NCI-H2227 (cell line): Measurements from ENCODE around the gene PARP3.

ENCODE experiments used
- DNase-seq: peaks from one replicate; lab custom pipeline; 2025; ENCODE audit not compliant: unreplicated experiment; lab: John Stamatoyannopoulos, UW

PARP3 gene

DNA sequence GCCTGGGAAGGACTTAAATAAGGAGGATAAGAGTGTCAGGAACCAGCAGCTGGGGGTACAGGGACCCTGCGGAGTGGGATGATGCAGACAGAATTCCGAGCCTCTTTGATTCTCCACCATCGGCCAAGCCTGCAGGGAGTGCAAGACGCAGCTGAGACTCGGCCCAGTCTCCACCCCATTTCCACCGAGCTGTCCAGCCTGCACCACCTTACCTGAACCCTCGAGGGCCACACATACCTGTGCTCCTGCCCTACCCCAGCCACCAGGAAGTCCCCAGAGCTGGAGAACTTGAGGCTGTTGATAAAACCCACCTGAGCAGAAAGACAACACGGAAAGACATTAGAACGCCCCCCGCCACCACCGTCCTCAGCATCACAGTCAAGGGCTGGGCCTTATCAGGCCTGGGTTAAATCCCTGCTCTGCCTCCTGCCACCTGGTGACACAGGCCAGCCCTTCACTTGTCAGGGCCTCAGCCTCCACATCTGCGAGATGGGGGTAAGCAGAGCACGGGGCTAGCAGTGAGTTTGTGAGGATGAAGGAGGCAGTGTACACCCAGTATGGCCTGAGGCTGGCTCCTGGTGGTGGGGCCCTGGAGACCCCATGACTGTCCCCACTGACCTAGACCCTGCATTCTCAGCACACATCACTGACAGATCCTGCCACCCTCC lies 8.6 kb upstream of the PARP3 start:
- DNase-seq: no peak

DNA sequence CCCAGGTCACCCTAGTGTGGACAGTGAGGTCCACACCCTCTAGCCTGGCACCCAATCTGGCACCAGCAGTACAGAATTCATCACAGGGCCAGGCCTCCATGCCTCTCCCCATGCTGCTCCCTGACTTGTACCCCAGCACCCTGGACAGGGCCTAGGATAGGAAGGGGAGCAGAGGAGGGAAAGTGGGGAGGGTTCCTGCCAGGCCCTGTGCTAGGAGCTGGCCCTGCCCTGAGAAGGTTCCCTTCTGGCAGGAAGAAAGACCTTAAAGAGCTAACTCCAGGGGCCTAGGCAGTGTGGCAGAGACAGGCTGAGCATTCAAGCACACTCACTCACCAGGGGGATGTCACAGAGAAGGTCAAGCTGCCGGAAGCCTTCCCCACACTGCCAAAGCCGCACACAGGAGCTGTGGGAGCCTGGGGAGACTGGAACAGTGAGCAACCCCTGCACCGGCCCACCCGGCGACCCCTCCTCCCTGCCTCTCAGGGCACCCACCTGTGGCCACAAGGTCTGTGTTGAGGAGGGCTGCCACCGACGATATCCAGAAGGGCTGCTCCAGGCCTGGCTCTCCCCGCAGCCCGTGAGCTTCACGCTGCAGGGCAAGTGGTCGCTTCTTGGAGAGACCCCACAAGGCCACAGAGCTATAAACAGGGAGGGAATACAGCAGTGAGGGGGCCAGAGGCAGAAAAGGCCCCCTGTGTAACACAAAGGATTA lies 7.9 kb upstream of the PARP3 start:
- DNase-seq: no peak

DNA sequence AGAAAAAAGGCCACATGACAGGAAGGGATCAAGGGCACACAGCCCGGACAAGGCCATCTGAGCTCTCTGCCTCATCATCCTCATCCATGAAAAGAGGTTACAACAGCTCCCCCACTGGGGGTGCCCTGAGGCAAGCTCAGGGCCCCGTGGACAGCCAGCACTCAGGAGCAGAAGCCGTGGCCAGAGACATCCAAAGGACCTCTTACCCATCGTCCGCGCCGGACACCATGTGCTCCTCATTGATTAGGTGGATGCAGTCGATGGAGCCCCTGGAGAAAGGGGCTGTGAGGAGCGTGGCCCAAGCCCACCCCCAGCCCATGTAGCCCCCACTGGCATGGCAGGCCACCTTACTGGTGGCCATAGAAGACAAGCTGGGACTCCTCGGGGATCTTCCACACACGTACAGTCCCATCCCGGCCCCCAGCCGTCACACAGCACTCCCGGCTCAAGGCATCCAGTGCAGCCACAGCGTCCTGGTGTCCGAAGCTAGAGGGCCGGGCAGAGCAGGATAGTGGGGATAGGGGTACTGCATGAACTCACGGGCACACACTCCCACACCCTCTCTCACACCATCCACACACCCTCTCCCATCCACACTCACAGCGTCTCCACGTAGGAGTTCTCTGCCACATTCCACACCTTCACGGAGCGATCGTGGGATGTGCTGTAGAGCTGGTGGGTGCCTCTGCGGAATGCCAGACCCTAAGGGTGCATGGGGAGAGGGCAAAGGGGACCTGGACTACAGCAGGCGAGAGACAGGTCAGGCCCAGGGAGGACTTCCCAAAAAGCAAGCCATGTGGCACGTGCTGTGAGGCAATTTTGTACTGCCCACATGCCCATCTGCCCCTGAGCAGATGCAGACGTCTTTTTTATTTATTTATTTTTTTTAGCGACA lies 6.9 kb upstream of the PARP3 start:
- no peak for DNase-seq

DNA sequence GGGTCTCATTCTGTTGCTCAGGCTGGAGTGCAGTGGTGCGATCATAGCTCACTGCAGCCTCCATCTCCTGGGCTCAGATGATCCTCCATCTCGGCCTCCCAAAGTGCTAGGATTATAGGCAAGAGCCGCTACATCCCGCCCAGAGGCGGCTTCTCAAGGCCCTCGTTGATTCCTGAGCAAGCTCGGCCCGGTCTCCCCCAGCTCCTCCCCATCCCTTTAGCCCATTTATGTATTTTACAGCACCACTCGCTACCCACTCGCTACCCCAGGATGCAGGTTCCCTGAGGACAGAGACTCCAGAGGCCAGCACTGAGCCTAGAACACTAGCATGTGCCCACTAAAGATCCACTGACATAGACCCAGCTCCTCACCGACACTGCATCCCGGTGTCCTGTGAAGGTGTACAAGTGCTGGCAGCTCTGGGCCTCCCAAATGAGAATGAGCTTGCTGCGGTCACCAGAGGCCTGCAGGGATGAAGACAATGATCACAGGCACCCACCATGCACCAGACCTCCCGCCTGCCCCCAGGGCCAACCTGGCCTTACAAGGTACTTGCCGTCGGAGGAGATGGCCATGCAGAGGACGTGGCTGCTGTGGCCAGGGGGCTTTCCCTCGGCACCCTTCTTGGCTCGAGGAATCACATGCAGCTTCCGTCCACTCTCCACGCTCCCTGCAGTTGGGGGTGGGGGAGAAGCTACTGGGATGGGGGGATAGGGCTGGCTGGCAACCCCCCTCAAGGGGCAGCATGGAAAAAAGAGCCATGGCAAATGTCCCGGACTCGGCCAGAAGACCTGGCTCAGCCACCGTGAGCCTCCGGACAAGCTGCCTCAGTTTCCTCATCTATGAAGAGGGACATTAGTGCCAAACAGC lies 6.0 kb upstream of the PARP3 start:
- no peak for DNase-seq

DNA sequence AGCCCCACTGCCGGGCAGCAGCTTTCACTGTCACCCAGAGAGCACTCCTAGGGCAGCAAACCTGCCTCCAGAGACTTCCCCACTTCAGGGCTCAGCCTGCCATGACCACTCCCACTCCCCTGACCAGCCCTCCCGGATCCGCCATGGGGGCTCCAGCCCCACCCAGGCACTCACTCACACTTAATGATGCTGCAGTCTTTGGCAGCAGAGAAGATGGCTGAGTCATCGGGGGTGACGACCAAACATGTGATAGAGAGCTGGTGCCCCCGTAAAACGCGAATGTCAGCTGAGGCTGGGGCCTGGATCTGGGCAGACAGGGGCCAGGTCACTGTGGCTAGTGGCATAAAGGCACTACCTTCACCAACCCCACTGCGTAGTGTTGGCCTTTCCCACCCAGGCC lies 5.1 kb upstream of the PARP3 start:
- DNase-seq: no peak

DNA sequence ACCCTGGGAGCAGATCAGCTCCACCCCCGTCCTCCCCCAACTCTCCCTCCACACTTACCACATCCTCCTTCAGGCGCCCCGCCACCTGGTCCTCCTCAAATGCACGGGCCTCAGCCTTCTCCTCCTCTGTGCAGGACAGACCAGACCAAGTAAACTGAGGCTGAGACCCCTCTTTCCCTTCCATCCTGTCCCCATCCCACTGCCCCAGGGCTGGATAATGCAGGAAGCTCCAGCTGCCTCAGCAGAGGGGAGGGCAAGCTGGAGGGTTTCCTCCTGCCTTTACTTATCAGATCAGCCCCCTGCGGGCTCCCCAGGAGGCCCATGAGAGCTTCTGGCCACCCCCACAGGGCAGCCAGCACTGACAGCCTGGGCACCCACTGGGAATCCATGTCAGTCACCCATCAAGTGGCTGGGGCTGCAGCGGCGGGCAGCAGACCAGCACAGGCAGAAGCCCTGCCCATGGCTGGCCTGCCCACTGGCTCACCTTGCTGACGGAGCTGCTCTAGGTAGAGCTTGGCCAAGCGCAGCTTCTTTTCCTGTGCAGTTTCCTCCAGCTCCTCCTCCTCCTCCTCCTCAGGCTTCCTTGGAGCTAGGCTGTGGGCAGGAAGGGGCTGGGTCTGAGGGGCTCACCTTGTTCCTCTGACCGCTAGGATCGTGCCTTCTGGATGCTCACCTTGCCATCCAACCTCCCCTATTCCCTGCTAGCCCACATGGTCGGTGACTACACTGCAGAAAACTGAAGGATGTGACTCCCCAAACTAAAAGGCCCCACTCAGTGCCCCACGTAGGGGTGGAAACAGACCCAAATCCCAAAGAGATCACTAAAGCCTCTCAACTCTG lies 4.3 kb upstream of the PARP3 start:
- no peak for DNase-seq

DNA sequence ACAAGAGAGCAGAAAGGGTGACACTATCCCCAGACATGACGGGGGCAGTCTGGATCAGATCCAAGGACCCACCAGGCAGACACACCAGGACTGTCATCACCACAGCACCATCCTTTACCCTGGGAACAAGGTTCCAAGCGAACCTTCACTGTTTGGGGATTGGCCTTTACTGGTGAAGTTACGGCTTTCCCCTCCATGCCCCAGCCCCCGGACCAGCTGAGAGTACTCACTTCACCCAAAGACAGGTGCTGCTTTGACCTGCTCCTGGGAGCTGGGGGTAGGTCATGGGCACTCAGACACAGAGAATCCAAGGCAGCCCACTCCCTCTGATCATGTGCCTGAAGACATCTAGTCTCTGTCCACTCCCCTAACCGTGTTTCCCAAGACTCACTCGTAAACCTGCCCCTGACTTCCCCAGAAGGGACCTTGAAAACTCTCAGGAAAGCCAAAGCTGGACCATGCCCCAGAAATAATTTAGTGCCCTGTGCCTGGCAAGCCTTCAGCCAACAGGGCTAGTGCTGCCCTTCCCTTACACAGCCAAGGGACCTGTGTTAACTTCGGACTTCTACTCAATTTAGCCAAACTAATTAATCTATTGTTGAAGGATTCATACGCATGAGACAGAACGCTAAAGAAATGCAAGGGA lies 3.3 kb upstream of the PARP3 start:
- DNase-seq: no peak

DNA sequence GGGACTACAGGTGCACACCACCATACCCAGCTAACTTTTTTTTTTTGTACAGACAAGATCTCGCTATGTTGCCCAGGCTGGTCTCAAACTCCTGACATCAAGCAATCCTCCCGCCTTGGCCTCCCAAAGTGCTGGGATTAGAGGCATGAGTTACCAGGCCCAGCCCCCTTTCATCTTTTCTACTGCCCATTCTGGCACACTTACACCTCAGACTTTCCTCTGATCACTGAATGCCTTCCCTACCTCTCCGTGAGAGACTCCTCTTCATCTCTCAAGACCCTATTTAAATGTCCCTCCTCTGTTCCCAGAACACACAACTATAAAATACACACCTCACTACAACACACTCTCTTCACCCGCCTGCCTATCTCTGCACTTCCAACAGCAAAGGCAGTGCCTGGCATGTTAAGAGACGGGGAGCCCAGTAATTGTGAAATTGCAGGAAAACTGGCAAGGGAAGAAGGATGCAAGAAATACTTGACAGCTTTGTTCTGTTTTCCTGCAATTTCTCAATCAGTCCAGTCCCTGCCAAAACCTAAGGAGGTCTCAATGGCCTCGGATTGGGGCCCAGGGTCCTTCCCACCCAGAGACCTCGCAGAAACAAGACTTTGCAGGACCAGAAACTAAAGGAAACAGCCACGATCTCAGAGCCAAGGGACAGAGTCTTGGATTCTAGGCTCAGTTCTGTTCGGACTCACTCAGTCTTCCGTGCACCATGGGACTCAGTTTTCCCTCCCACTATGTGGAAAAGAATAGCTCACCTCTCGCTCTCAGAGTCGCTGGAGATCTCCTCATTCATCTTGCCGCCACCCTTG lies 1.3 kb upstream of the PARP3 start:
- no peak for DNase-seq

DNA sequence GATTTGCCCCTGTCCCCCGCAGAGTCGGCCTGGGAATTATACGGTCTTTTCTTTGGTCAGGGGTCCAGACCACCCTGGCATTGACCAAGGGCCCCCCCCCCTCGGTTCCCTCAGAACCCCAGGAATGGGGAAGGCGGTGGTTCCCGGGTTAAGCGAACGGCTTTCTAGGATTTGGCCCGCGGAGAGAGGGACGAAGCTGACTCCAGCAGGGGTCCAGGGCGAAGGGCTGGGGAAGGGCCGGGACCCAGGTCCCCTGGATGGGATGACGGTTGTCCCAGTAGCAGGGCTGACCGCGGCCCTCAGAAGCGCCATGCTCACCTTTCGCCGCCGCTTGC lies 733 bp upstream of the PARP3 start:
- DNase-seq: no peak

DNA sequence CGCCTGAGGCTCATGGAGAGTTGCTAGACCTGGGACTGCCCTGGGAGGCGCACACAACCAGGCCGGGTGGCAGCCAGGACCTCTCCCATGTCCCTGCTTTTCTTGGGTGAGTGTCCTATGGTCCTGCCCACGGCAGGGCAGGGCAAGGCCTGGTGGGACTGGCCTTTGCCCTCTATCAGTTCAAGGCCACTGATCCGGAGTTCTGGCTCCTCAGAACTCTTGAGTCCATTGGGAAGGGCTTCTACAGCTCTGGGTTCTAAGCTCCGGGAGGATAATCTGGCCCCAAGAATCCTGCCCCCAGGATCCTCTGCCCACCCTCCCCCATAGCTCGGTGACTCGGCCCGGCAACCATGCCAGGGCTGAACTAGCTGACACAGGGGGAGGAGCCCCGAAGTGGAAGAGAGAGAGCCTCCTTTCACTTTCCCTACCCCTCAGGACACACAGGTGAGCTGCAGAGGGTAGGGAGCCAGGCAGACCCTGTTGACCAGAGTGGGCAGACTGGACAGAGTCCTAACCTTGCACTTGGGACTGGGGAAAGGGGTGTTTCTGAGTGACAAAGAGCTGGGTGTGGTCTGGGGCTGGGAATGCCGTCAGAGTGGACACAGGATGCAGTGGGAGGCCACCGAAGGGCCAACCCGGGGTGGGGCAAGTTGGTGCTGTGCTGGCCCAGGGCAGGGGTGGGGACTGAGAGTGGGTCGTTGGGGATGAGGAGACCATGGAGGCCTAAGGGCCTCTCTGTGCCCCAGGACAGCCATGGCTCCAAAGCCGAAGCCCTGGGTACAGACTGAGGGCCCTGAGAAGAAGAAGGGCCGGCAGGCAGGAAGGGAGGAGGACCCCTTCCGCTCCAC lies 664 bp downstream of the PARP3 start:
- DNase-seq: no peak

DNA sequence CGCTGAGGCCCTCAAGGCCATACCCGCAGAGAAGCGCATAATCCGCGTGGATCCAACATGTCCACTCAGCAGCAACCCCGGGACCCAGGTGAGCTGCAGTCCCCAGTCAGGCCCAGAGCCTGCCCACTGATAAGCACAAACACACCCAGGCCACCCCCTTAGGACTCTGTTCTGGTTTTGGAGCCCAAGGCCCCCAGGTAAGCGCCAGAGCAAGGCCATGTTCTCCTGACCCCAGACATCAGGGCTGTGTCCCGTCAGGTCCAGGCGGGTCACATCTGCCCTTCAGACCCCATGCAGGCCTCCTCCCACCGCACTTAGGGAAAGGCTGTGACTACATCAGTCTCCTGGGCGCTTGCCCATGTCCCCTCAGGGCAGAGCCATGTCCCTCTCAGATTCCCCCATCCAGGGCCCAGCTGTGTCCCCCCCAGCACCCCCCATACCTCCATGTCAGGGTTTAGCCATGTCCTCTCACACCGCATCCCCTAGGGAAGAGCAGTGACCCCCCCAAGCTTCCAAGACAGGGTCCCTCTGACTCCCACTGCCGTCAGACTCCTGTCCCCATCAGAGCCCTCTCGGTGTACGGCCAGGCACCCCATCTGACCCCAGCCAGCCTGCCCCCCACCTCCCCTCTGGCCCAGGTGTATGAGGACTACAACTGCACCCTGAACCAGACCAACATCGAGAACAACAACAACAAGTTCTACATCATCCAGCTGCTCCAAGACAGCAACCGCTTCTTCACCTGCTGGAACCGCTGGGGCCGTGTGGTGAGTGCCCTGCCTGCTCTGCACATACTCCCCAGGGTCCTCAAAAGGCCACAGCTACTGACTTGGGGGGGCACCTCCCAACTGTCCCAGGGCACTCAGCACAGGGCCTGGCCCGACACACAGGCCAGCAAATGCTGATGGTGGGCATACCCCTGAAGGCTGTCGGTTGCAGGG lies 1.6 kb downstream of the PARP3 start:
- DNase-seq: no peak

DNA sequence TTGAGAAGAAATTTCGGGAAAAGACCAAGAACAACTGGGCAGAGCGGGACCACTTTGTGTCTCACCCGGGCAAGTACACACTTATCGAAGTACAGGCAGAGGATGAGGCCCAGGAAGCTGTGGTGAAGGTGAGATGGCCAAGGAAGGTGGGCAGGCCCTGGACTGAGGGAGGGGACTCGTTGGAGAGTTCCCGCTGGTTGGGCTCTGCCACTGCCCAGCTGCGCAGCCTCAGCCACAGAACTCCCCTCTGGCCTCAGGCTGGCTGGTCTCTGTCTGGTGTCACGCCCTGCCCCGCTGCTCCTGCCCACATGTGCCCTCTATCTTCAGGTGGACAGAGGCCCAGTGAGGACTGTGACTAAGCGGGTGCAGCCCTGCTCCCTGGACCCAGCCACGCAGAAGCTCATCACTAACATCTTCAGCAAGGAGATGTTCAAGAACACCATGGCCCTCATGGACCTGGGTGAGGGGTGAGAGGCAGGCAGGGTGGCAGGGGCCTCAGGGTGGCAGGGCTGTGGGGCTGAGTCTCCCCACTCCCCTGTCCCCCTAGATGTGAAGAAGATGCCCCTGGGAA lies 2.4 kb downstream of the PARP3 start:
- DNase-seq: no peak

DNA sequence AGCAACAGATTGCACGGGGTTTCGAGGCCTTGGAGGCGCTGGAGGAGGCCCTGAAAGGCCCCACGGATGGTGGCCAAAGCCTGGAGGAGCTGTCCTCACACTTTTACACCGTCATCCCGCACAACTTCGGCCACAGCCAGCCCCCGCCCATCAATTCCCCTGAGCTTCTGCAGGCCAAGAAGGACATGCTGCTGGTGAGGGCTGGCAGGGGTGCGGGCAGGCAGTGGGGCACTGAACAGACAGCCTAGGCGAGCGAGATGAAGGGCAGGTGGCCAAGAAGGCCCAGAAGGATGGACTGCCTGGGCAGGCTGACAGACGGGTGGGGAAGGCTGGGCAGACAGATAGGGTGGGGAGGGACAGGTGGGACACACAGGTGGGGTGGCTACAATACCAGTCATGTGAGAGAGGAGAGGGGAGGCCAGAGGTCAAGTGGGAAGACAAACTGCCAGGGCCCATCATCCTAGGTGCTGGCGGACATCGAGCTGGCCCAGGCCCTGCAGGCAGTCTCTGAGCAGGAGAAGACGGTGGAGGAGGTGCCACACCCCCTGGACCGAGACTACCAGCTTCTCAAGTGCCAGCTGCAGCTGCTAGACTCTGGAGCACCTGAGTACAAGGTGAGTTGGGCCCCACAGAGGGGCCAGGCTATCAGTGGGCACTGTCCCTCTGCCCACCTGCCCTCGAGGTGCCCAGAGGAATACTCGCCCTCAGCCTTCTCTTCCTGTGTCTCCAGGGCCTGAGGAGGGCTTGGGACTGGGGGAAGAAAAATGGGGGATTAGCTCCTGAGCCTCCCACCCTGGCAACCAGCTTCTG lies 3.1 kb downstream of the PARP3 start:
- DNase-seq: no peak

DNA sequence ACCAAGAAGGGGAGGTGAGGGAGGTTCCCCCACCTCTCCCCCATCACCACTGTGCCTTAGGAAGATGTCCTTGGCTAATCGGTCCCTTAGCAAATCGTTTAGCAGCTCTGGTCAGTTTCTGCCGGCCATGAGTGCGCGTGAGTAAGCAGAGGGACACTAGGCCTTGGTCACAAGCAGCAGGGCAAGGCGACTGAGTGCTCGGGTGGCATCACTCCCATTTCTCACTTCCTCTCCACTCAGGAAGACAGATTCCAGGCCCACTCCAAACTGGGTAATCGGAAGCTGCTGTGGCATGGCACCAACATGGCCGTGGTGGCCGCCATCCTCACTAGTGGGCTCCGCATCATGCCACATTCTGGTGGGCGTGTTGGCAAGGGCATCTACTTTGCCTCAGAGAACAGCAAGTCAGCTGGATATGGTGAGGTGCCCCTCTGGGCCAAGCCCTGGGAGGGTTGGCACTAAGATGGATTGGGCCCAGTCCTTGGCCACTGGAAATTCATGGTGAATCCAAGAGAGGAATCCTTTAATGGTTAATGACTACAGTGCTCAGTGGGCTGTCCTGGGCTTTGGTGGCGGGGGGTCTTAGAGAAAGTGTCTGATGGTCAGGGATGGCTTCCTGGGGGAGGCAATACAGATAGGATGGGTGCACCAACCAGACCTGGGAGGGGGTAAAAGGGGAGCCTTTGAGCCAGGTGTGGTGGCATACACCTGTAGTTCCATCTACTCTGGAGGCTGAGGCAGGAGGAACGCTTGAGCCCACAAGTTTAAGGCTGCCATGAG lies 4.0 kb downstream of the PARP3 start:
- no peak for DNase-seq

DNA sequence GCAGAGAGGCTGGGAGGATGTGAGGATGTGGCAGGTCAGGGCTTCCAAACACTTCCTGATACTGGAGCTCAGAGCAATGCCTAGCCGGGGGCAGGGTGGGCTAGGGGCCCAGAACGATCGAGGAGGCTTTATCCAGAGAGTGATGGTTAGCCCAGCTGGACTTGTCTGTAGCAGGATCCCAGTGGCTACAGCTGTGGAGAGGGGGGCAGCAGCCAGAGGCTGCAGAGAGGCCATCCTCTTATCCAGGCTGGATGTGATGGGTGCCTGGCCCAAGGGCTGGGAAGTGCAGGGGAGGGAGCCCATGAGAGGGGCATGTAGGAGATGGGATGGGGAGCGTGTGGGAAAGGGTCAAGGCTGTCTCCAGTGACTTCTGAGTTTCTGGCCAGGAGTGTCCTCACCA lies 4.6 kb downstream of the PARP3 start:
- no peak for DNase-seq
